HepG2 (cell line): ENCODE data around the gene CCDC148. TPM values are rescaled to one million over a fixed set of nuclear protein-coding genes. Genes with fewer than 3 reads are reported as not detected.

Source experiments
- ARNT ChIP-seq: fragments of 450-650 bp; IDR thresholded peaks from 2 replicates; pipeline ENCODE4 v1.6.1; 2017
- NCOA2 ChIP-seq: sonication (generic); formaldehyde crosslinking; IDR thresholded peaks from 2 replicates; pipeline ENCODE4 v1.8.0; 2022; ENCODE audit warnings: inconsistent platforms
- NR2F6 ChIP-seq, 2 experiments: IDR thresholded peaks; 2 replicates each; pipeline ENCODE4 v1.6.1; 2016; ENCODE audit warnings: antibody characterized with exemption in 1 of 2, mild to moderate bottlenecking in 1 of 2
- PCBP2 ChIP-seq: fragments of 200-400 bp; formaldehyde crosslinking; optimal IDR thresholded peaks from 2 replicates; pipeline ENCODE3; 2018; ENCODE audit warnings: low read length, low read depth; ENCODE audit not compliant: poor library complexity, severe bottlenecking
- REXO4 ChIP-seq: sonication (generic); formaldehyde crosslinking; IDR thresholded peaks from 2 replicates; pipeline ENCODE4 v1.8.0; 2022; ENCODE audit warnings: missing genetic modification reagents, mild to moderate bottlenecking, borderline replicate concordance
- SIN3A ChIP-seq: IDR thresholded peaks from 2 replicates; pipeline ENCODE4 v1.6.1; 2011; ENCODE audit warnings: low read depth, mild to moderate bottlenecking, control low read depth, low read length, borderline replicate concordance
- TOE1 ChIP-seq: sonication (generic); formaldehyde crosslinking; IDR thresholded peaks from 2 replicates; pipeline ENCODE4 v1.4.0; 2020; ENCODE audit warnings: mild to moderate bottlenecking, missing genetic modification reagents
- ZKSCAN5 ChIP-seq: sonication (generic); formaldehyde crosslinking; IDR thresholded peaks from 2 replicates; pipeline ENCODE4 v1.5.1; 2020; ENCODE audit warnings: mild to moderate bottlenecking, missing genetic modification reagents
- ZNF12 ChIP-seq: sonication (generic); formaldehyde crosslinking; IDR thresholded peaks from 2 replicates; pipeline ENCODE4 v1.5.0; 2020; ENCODE audit warnings: missing genetic modification reagents
- ZNF160 ChIP-seq: sonication (generic); formaldehyde crosslinking; IDR thresholded peaks from 2 replicates; pipeline ENCODE4 v1.8.0; 2022; ENCODE audit warnings: mild to moderate bottlenecking, inconsistent platforms, missing genetic modification reagents
- ZNF230 ChIP-seq: sonication (generic); formaldehyde crosslinking; IDR thresholded peaks from 2 replicates; pipeline ENCODE4 v1.4.0; 2020; ENCODE audit warnings: mild to moderate bottlenecking, missing genetic modification reagents
- ZNF460 ChIP-seq: sonication (generic); formaldehyde crosslinking; IDR thresholded peaks from 2 replicates; pipeline ENCODE4 v1.5.1; 2020; ENCODE audit warnings: missing genetic modification reagents, mild to moderate bottlenecking, borderline replicate concordance
- ZNF484 ChIP-seq: sonication (generic); formaldehyde crosslinking; IDR thresholded peaks from 2 replicates; pipeline ENCODE4 v1.5.1; 2020; ENCODE audit warnings: mild to moderate bottlenecking, low read depth, missing genetic modification reagents, borderline replicate concordance
- ZNF615 ChIP-seq: sonication (generic); formaldehyde crosslinking; IDR thresholded peaks from 2 replicates; pipeline ENCODE4 v1.5.0; 2020; ENCODE audit warnings: mild to moderate bottlenecking, missing genetic modification reagents, borderline replicate concordance
- ZNF644 ChIP-seq: IDR thresholded peaks from 2 replicates; pipeline ENCODE4 v1.6.1; 2016; ENCODE audit warnings: low read depth
- ZNF841 ChIP-seq: sonication (generic); formaldehyde crosslinking; IDR thresholded peaks from 2 replicates; pipeline ENCODE4 v1.8.1; 2023; ENCODE audit warnings: missing genetic modification reagents, borderline replicate concordance
- polyA plus RNA-seq, 8 experiments: library from polyadenylated mRNA; depleted of rRNA in 3 of 8; stranded (reverse) in 7 of 8; unstranded in 1 of 8; fragments of >200 nt; fragmentation: Illumina TruSeq in 4 of 8; extraction: Trizol in 4 of 8; gene quantifications; 2 replicates each; pipeline versions ENCODE4 v1.2.1 to v1.2.3, GENCODE V29; 2011 to 2016; ENCODE audit warnings: low read depth in 4 of 8, missing spikeins in 1 of 8, mixed read lengths in 1 of 8; ENCODE audit not compliant: insufficient read depth in 1 of 8
- total RNA-seq, 5 experiments: library from RNA; depleted of rRNA; stranded (reverse); fragments of >200 nt; fragmentation: Illumina TruSeq; extraction: Trizol; gene quantifications; 2 replicates each; pipeline ENCODE4 v1.2.3, GENCODE V29; 2016; ENCODE audit warnings: low read depth in 1 of 5
- TF ChIP-seq, protein P1 (sequence below): sonication (generic); formaldehyde crosslinking; IDR thresholded peaks from 2 replicates; pipeline ENCODE4 v1.4.0; 2020; ENCODE audit warnings: low read depth, missing genetic modification reagents
- TF ChIP-seq, protein P2 (sequence below): sonication (generic); formaldehyde crosslinking; IDR thresholded peaks from 2 replicates; pipeline ENCODE4 v1.8.0; 2022; ENCODE audit warnings: mild to moderate bottlenecking, missing genetic modification reagents; ENCODE audit not compliant: insufficient replicate concordance
- TF ChIP-seq, protein P3 (sequence below): sonication (generic); formaldehyde crosslinking; IDR thresholded peaks from 2 replicates; pipeline ENCODE4 v1.8.0; 2022; ENCODE audit warnings: missing genetic modification reagents, low read depth, mild to moderate bottlenecking, borderline replicate concordance
- TF ChIP-seq, protein P4 (sequence below): IDR thresholded peaks from 2 replicates; pipeline ENCODE4 v1.6.1; 2016; ENCODE audit warnings: missing genetic modification reagents, missing compliant biosample characterization
- TF ChIP-seq, protein P5 (sequence below): sonication (generic); formaldehyde crosslinking; IDR thresholded peaks from 2 replicates; pipeline ENCODE4 v1.4.0; 2020; ENCODE audit warnings: missing genetic modification reagents

The CCDC148 gene
- total and polyA plus RNA-seq, 2 of the 13 experiments (the other 11 are each of a cell fraction or from before 2014, with no cell fraction given), result 0.30 to 0.49 TPM

DNA sequence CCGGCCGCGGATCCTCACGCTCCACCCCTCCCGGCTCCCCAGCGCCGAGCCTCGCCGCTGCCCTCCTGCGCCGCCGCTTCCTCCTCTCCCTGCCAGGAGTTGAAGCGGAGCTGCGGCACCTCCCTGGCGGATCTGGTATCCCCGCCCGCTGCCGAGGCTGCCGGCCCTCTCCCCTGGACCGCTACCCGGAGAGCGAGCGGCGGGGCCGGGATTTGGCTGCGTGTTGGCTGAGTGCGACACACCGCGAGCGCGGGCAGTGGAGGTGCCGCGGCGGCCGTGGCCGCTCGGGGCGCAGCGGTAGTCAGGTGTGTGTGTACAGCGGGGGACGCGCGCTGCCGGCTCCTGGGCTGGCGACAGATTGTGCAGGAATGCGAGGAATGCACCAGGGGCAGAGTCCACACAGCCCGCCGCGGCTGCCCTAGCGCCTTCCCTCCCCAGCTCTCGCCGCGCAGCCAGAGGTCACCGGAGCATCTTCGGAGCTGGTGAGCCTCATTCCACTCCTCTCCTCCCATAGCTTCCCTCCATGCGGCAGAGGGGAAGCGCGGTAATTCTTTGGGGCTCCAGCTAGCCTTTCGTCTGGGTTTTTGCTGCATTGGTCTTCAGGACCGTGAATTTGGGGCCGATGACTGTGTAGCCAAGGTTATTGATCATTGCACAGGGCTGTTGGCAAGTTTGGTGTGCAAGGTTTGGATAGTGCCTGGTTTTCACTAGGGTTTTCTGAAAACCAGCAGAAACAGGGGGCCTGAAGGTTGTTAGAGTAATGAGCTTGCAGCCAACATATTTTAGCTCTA, 1.5 kb upstream of the CCDC148 start (continued):
- TF ChIP-seq, protein P1, sequence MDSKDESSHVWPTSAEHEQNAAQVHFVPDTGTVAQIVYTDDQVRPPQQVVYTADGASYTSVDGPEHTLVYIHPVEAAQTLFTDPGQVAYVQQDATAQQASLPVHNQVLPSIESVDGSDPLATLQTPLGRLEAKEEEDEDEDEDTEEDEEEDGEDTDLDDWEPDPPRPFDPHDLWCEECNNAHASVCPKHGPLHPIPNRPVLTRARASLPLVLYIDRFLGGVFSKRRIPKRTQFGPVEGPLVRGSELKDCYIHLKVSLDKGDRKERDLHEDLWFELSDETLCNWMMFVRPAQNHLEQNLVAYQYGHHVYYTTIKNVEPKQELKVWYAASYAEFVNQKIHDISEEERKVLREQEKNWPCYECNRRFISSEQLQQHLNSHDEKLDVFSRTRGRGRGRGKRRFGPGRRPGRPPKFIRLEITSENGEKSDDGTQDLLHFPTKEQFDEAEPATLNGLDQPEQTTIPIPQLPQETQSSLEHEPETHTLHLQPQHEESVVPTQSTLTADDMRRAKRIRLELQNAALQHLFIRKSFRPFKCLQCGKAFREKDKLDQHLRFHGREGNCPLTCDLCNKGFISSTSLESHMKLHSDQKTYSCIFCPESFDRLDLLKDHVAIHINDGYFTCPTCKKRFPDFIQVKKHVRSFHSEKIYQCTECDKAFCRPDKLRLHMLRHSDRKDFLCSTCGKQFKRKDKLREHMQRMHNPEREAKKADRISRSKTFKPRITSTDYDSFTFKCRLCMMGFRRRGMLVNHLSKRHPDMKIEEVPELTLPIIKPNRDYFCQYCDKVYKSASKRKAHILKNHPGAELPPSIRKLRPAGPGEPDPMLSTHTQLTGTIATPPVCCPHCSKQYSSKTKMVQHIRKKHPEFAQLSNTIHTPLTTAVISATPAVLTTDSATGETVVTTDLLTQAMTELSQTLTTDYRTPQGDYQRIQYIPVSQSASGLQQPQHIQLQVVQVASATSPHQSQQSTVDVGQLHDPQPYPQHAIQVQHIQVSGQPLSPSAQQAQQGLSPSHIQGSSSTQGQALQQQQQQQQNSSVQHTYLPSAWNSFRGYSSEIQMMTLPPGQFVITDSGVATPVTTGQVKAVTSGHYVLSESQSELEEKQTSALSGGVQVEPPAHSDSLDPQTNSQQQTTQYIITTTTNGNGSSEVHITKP (CRISPR knock-in tag), result no peak; the same call in 1 of the 2 replicates
- no peak for TF ChIP-seq PCBP2
- TF ChIP-seq ZNF484 (CRISPR knock-in tag), result no peak; the same call in 1 of the 2 replicates
- TF ChIP-seq ZNF615 (CRISPR knock-in tag), result peak; percentile 98
- peak; percentile 94; the same call in 1 of the 2 replicates for TF ChIP-seq ZNF160
- TF ChIP-seq ZNF12 (CRISPR knock-in tag), result peak; percentile 86
- peak; percentile 88 for TF ChIP-seq NCOA2
- TF ChIP-seq, protein P2, sequence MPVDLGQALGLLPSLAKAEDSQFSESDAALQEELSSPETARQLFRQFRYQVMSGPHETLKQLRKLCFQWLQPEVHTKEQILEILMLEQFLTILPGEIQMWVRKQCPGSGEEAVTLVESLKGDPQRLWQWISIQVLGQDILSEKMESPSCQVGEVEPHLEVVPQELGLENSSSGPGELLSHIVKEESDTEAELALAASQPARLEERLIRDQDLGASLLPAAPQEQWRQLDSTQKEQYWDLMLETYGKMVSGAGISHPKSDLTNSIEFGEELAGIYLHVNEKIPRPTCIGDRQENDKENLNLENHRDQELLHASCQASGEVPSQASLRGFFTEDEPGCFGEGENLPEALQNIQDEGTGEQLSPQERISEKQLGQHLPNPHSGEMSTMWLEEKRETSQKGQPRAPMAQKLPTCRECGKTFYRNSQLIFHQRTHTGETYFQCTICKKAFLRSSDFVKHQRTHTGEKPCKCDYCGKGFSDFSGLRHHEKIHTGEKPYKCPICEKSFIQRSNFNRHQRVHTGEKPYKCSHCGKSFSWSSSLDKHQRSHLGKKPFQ (CRISPR knock-in tag), result peak; percentile 91
- TF ChIP-seq ZNF644 (CRISPR knock-in tag), result peak; percentile 77
- TF ChIP-seq TOE1 (CRISPR knock-in tag), result peak; percentile 98; the same call in 1 of the 2 replicates
- TF ChIP-seq, protein P3, sequence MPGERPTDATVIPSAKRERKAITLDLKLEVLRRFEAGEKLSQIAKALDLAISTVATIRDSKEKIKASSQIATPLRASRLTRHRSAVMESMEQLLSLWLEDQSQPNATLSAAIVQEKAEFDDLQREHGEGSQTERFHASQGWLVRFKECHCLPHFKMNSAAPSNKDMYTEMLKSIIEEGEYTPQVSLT, result peak; percentile 94; the same call in 1 of the 2 replicates
- no peak for TF ChIP-seq REXO4 (CRISPR knock-in tag)
- TF ChIP-seq NR2F6 (IDR thresholded peaks at IDR 0.05), result peak; percentile 92
- peak; percentile 98 for TF ChIP-seq NR2F6 (CRISPR knock-in tag; IDR thresholded peaks at IDR 0.05)
- TF ChIP-seq ZNF841 (CRISPR knock-in tag), result peak; percentile 50; the same call in 1 of the 2 replicates
- TF ChIP-seq ZKSCAN5 (CRISPR knock-in tag), result no peak
- TF ChIP-seq ZNF460 (CRISPR knock-in tag), result peak; percentile 74; the same call in 1 of the 2 replicates
- TF ChIP-seq ZNF230 (CRISPR knock-in tag), result peak; percentile 96
- TF ChIP-seq, protein P4, sequence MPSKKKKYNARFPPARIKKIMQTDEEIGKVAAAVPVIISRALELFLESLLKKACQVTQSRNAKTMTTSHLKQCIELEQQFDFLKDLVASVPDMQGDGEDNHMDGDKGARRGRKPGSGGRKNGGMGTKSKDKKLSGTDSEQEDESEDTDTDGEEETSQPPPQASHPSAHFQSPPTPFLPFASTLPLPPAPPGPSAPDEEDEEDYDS (CRISPR knock-in tag), result peak; percentile 92
- TF ChIP-seq SIN3A, result peak; percentile 75; the same call in 1 of the 2 replicates
- TF ChIP-seq ARNT, result no peak
- TF ChIP-seq, protein P5, sequence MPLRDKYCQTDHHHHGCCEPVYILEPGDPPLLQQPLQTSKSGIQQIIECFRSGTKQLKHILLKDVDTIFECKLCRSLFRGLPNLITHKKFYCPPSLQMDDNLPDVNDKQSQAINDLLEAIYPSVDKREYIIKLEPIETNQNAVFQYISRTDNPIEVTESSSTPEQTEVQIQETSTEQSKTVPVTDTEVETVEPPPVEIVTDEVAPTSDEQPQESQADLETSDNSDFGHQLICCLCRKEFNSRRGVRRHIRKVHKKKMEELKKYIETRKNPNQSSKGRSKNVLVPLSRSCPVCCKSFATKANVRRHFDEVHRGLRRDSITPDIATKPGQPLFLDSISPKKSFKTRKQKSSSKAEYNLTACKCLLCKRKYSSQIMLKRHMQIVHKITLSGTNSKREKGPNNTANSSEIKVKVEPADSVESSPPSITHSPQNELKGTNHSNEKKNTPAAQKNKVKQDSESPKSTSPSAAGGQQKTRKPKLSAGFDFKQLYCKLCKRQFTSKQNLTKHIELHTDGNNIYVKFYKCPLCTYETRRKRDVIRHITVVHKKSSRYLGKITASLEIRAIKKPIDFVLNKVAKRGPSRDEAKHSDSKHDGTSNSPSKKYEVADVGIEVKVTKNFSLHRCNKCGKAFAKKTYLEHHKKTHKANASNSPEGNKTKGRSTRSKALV (CRISPR knock-in tag), result peak; percentile 98
